Eye (tissue), 1 donor: ENCODE results near the gene TOP3B.
A peak's percentile ranks its signal among the peaks of the same experiment; 100 is the strongest.

Experiments
- DNase-seq: peaks from one replicate; pipeline ENCODE4 v3.0.0-alpha.2; 2015

Gene TOP3B

DNA sequence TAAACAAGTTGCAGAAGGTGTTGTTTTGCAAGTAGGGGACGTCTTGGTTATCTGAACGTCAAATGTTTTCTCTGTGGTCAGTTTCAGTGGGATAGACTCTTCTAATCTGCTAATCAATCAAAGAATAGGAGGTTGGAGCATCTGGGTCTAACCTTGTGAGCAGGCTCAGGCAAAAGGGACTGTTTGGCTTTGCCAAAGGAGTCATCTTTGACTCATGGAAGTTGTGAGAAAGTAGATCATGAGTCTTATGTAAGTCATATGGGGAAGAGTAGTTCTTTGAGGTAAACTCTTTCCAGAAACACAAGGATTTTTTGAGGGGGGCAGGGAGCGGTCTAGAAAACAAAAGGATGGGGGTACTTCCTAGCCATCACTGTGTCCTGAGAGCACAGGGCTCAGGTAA is 27.1 kb upstream of the TOP3B start:
- no peak for DNase-seq

DNA sequence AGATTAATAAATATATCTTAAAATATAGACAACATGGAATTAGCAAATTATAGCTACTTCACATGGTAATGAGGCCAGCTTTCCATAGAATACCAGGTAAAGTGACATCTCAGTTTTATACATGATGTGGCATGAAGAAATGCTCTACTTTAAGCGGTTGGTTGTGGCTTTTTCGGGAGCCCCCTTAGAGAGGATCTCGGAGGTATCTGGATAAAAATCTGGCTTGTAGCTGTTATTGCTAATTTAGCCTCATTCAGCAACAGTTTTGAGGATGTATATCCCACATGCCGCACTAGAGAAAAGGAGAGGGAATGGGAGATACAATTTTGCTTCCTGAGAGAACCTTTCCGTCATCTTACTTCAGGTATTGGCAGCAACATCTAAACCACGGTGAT is 24.0 kb upstream of the TOP3B start:
- no peak for DNase-seq

DNA sequence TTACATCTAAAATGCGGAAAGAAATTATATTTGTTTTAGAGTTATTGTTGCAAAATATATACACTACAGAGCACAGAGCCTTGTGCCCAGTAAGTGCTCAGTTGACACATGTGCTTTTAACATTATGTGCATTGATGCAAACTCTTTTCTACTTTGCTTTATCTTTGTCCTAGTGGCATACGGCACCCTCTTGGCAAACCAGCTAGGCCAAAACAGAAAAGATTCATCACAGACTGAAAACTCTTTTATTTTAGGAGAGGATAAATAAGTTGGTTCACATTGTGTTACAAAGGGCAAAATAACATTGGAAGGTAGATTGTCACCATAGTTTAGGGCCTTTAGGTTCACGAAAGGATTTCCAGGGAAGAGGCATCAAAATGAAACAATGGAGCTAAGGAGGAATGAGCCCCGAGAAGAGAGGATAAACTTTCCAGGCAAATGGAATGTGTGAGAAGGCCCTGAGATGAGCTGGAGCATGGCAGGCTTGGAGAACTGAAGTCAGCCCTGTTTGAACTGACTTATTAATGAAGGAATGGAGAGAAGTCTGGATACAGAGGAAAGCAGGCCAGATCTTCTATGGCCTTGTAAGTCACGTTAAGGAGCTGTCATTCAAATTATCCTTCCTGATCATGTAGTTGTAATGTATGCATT is 23.5 kb upstream of the TOP3B start:
- DNase-seq = no peak

DNA sequence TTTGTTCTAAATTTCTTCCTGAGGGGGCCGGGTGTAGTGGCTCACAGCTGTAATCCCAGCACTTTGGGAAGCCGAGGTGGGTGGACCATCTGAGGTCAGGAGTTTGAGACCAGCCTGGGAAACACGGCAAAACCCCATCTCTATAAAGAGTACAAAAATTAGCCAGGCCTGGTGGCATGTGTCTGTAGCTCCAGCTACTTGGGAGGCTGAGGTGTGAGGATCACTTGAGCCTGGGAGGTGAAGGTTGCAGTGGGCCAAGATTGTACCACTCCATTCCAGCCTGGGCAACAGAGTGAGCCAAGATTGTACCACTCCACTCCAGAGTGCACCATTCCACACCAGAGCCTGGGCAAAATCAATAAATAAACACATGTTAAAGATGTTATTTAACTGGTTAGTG is 20.6 kb upstream of the TOP3B start:
- no peak for DNase-seq

DNA sequence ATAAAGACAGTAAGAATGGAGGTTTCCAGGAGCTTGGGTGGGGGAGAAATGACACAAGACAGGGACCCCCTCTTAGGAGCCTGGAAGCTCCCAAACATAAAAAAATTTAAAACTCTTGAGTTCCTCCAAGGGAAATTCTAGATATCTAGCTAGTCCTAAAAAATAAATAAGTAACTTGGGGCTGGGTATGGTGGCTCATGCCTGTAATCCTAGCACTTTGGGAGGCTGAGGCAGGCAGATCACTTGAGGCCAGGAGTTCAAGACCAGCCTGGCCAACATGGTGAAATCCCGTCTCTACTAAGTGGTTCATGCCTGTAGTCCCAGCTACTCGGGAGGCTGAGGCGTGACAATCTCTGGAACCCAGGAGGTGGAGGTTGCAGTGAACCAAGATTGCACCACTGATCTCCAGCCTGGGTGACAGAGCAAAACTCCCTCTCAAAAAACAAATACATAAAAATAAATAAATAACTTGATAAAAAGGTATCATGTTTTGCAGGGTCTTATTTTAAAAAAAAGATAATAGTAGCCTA is 20.0 kb upstream of the TOP3B start:
- no peak for DNase-seq

DNA sequence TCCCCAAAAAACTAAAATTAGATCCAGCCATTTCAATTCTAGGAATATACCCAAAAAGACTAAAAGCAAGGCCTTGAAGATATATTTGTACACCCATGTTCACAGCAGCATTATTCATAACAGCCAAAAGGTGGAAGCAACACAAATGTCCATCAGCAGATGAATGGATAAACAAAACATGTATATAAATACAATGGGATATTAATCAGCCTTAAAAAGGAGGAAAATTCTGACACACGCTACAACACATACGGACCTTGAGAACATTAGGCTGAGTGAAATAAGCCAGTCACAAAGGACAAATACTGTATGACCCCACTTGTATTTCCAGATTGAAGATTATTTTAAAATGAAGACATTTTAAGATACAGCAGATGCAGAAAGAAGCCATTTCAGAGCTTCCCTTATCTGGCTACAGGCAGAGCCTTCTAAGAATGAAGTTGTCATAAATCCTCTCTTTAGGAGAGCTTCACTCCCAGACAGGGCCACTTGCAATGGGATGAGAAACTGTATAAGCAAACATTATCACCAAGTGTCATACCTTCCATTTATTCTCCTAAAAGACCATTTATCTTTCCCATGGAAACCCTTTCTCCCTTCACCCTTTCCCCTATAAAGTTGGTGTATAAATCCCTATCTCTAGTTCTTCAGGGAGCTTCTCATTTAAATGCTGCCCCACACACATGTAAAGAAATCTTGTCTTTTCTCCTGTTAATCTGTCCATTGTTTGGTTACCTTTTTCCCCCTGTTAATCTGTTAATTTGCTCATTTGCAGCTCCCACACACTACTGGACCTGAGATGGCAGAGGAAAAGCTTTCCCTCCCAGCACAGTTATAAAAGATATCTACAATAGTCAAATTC is 19.3 kb upstream of the TOP3B start:
- no peak for DNase-seq

DNA sequence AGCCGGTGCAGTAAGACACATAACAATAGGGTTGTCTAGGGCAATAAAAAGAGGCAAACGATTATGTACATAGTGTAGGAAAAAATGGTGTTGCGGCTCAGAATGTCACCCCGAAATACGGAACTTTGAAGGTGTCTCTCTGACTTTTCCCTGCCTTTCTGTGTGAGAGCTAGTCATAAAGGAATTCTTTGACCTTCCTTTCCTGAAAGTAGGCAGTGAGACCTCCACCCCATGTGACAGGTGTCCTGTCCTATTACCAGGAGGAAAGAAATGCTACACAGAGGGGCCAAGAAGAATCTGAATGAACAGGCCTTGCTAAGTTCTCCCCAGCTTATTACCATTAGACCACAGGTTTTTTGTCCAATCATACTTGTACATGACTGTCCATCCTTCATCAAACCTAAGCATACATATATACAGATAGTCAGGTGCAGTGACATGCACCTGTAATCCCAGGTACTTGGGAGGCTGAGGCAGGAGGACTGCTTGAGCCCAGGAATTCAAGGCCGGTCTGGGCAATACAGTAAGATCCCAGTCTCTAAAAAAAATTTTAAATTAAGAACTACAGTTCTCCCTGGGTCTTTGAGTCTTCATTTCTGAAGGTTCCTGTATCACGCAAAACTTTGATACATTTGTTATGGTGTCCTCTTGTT is 16.1 kb upstream of the TOP3B start:
- DNase-seq = no peak

DNA sequence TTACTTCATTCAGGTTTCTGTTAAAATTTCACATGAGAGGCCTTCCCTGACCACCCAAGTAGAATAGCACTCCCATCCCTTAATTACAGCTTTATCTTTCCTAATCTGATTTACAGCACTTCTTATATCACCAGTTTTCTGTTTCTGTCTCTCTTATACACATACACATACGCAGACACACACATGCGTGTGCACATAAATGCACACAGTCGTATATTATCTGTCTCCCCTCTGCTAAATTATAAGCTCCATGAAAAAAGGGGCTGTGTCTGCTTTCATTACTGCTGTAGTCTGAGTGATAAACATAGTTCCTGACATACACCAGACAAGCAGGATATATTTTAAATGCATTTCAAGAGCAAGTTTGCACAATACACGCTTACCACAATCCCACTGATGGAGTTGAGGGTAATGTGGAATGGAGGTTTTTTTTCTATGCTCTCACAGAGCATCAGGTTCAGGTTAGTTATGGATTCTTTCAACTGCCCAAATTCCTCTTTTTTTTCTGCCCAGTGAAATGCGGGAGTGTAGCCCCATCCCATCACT is 13.7 kb upstream of the TOP3B start:
- no peak for DNase-seq

DNA sequence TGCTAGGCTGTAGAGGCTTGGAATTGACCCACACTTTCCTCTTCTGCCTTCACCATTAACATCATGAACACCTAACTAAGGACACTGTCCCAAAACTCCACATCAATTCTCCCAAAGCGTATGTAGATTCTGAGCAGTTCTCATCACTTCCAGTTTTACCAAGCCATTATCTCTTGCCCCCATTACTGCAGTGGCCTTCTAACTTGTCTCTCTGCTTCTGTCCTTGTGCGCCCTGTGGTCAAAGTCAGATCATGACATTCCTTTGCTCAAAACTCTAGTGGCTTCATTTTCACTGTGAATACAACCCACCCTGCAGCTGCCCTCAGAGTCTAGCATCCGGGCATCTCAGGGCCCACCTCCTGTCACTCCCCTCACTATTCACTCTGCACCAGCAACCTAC is 13.1 kb upstream of the TOP3B start:
- DNase-seq = no peak

DNA sequence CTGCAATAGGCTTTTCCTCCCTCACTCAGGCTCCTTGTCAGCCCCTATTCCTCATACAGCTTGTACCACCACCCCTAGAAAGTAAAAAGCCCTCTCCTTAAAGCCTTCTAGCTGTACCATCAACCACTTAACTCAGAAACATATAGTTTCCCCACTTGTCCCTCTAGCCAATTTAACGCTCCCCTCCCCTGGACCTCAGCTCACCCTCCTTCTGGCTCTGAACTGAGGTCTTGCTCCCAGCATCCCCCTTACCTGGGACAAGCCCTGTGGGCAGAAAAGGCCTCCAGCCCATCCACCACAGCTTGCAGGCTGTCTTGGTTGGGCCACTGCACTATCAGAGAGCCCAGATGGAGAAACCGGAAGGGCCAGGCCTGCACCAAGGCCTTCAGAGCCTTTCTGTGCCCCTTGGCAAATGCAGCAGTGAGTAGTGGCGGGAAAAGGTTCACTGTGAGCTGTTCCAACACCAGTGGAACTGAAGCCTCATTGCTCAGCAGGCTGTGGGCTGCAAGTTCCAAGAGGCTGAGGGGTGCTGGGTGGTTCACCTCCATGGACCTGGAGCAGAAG is 12.4 kb upstream of the TOP3B start:
- no peak for DNase-seq

DNA sequence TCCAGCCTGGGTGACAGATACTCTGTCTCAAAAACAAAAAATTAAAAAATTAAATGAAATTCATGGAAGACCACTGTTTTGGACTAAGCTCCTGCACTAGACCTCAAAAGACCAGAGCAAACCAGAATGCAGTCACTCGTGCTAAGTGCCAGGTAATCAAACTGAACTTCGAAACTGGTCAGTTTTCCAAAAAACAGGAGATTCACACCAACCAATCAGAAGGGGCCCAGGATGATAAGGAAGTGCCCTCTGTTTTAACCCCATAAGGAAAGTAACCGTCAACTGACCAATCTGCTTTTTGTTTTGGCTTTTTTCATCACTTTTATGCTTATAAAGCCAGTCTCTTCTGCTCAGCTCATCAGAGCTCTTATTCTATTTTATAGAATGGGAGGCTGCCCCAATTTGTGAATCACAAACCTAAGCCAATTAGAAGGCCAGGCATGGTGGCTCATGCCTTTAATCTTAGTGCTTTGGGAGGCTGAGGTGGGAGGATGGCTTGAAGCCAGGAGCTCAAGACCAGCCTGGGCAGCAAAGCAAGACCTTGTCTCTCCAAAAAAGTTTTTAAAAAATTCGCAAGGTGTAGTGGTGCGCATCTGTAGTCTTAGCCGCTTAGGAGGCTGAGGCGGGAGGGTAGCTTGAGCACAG is 10.1 kb upstream of the TOP3B start:
- DNase-seq = no peak

DNA sequence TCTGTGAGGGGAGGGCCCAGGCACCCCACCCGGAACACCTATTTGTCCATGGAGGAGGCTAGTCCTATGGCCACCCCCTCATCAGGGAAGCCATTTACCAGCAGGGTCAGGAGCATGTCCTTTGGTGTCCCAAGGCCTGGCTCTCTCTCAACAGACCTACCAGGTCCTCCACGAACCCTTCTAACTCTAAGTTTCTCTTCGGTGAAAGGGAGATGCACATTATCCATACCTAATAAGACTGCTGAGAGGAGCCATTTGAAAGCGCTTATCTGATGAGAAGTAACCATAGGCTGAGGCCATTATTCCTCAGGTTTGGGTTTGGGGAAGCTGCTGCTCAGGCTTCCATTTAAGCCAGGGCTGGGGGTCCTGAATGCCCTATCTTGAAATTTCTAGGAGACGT is 9.2 kb upstream of the TOP3B start:
- DNase-seq = no peak

DNA sequence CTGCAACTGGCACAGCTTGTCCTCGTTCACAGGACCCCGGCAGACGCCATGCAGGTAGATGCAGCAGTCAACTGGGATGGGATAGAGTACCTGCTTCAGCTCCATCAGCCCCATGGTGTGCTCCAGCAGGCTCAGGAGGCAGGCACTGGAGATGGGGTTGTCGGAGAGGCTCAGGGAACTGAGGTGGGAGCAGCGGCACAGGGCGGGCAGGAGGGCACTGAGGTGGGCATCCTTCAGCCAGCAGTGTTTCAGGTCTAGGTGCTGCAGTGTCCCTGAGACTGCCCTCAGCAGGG is 8.7 kb upstream of the TOP3B start:
- DNase-seq = no peak

DNA sequence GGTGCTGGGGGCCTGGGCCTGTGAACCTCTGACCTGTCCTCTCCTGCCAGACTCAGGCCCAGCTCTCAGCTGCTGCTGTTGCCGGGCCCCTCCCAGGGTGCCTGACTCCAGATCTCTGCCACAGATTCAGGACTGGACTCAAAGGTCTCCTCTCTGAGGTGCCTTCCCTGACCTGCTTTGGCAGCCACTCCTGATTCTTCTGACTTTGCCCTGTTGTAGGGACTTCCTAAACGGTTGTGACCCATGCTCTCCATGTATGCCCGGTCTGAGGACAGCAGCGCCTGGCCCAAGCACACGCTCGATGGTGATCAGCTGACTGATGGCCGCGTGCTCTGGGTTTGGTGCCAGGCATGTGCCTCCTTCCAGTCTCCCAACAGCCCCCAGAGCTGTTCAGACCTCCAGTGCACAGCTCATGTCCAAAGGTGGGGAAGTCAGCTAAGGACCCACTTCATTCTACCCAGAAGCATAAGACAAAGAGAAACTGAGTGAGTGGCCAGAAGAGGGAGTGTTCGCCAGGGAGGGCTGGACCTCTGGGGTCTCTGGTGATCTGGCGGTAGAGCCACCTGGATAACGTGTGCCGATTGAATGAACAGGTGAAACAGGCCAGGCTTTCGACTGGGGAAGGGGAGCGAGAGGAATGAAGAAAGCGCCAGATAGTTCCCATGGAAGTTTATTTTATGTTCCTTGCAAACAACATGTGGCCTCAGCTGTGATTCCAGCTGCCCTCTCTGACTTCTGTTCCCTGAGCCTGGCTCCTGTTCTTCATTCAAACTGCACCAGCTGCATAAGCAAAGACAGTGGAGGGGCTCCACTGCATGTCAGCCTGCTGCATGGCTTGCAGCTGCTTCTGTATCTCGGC is 8.1 kb upstream of the TOP3B start:
- DNase-seq = no peak

DNA sequence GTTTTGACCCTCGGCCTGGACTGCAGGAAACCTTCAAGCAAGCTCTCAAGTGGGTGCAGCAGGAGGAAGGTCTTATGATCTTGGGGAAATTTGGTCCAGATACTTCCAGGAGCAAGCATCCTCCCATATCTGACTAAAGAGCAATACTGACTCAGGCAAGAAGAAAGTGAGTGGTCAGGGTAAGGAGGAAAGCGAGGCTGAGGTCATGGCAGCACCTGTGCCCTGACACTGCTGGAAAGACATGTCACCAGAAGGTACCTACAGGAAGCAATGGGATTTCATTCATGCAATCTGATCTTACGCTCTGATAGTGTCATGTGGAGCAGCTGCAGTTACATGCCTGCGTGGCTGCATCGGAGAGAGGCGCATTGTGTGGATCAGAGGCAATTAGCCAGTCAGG is 6.5 kb upstream of the TOP3B start:
- DNase-seq = peak; percentile 18

DNA sequence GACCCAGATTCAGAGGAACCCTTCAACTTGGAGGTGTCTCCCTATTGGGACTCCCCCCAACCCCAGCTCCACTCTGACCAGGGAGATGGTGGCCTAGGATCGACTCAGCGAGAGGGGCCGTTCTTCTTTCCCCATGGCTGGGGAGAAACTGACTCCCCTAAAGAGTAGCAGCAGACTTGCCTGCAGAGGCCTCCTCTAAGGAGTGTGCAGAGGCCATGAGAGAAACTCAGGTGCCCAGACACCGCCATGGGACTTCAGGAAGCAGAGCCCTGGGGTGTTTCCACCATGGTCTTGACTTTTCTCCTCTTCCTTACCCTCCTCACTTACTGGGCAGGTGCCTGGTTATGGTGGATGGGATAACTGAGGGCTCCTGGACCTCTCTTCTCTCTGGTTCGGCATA is 2.6 kb upstream of the TOP3B start:
- DNase-seq = no peak

DNA sequence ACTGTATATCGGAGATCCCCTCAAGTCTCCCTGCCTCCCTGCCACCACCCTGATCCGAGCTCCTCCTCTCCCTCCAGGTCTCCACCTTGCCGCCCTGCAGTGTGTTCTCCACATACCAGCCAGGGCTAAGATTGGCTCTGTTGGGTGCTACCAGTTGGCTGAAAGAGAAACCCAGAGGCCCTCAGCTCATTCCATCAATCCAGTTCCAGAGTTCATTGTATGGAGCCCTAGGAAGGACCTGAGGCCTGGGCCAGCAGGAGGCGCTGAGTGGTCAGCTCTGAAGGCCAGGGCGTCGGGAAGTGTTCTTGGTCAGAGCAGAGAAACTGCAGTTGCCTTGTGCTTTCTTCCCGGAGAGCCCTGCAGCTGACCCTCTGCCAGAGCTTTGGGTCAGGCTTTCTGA is 2.2 kb upstream of the TOP3B start:
- peak; percentile 22 for DNase-seq

DNA sequence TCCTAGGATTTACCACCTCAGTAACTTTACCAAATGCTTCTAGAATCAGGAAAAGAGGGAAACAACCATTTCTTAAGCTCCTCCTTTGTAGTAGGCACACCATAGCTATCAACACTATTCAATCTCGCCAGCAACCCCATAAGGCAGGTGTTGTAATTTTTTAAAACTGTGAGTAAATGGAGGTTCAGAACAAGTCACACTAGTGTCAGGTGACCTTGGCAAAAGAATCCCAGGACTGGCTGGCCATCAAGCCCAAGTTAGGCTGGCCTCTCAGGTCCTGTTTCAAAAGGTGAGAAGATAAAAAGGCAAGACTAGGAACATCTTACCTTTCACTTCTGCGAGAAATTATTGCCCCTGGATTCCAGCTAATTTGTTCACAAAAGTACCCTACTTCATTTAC is 713 bp downstream of the TOP3B start:
- no peak for DNase-seq

DNA sequence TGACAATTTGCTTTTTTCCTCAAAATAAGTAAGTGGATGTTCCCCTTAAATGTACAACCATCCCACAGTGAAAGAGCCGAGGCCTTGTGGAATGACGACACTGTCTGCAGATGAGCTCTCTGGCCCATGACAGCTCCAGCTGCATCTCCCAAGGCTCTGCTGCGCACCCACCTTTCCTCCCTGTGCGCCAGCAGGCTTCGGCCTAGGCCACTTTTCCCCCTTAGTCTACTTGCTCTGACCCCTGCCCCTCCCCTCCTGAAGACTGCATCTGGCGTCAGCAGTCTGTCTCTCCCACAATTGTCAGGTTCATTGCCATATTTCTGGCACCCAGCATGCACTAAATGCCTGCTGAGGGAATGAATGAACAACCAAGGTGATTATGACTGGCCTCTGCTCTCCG is 2.0 kb downstream of the TOP3B start:
- no peak for DNase-seq

DNA sequence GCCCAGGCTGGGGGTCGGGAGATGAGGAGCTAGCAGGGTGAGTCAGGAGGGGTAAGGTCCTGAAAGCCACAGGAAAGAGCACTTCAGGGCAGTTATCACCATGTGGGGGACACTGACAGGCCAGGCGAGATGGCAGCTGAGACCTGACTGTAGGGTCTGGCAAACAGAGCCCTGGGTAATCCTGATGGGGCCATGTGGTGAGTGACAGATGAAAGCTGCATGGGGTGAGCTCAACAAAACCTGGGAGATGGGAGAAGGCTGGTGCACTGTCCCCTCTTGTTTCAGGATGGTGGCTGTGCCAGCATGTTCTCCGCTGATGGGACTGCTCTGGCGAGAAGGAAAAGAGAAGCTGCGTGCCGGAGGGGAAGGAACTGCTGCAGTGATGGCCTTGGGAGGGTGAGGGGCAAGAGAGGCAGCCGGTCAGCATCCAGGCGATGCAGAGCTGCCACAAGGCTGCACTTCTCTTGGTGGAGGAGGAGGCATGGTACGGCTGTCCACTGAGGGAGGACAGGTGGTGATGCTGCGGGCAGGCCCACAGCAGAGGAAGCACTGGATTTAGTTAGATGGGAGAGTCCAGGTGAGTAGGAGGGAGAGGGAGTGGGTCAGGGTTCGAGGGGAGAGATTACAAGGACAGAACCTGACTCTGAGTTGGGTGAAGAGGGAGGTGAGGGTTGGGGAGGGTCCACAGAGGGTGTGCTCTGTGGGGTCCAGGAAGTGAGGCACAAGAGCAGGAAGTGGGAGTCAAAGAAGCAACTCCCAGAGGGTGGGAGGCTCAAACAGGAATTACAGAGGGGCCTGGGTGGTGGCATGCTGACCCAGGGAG is 3.8 kb downstream of the TOP3B start:
- DNase-seq = no peak

DNA sequence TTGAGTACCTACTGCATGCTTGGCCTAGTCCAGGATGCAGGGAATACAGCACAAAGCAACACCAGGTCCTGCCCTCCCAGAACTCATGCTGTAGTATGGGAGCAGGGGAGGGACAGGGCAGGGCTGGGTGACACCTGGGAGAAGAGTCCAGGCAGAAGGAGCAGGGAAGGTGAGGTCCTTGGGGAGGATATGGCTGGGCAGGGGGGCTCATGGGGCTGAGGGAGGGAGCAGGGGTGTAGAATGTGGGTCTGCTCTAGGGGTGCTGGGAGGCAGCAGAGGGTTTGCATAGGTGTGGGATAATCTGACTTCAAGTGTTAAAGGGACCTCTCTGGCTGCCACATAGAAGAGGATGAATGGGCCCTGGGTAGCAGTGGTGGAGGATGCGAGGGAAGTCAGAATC is 4.8 kb downstream of the TOP3B start:
- DNase-seq = no peak
